SKM-1 (cell line): Measurements from ENCODE around the gene SMIM8.

Experiments
- DNase-seq: peaks from one replicate; lab custom pipeline; 2025; ENCODE audit not compliant: unreplicated experiment; lab: John Stamatoyannopoulos, UW

The SMIM8 gene

DNA sequence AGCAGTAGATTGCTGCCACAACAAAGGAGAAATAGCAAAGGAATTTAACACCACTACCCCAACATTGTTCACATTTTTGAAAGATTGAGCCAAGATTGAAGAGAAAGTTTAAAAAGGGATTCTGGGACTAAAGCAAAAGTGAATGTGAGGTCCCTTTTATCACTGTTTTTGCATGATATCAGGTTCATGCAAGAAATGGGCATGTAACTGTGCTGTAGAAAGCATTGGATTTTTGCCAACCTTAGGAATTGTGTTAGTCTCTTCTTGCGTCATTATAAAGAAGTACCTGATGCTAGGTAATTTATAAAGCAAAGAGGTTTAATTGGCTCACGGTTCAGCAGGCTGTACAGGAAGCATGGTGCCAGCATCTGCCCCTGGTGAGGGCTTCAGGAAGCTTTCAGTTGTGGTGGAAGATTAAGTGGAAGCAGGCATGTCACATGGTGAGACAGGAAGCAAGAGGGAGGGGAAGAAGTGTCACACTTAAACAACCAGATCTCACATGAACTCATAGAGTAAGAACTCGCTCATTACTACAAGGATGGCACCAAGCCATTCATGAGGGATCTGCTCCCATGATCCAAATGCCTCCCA, 11.3 kb downstream of the SMIM8 start:
- no peak for DNase-seq

DNA sequence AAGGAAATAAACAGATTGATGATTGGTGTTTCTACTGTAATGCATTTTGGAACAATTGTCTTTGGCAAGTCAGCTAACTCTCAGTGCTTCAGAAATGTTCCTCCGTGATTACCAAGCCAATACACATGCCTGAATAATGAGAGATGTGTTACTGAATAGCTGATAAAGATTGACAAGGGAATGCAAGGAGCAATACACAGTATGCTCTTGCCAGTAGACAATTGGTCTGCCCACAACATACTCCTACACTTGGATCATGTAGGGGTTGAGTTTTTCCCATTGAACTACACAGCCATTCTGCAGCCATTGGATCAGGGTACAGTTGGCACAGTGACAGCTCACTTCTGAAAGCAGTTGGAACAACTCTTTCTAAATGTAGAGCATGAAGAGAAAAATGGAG, 12.3 kb downstream of the SMIM8 start:
- no peak for DNase-seq

DNA sequence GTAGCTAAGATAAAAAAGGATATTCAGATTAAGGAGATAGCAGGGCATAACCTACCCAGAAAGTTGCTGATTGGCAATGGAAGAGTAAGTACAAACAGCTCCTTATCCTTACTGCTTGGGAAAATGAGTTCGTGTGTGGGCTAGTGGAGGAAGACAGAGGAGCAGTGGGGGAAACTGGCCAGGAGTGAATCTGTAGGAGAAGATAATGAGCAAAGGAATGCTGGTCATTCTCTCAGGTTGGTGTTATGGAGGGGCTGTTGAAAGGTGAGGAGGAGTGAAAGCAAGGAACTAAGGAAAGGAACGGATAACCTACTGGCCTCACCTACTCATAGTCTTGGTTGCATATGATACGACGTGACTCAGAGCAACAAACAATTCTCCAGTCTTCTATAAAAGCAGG, 14.0 kb downstream of the SMIM8 start:
- no peak for DNase-seq

DNA sequence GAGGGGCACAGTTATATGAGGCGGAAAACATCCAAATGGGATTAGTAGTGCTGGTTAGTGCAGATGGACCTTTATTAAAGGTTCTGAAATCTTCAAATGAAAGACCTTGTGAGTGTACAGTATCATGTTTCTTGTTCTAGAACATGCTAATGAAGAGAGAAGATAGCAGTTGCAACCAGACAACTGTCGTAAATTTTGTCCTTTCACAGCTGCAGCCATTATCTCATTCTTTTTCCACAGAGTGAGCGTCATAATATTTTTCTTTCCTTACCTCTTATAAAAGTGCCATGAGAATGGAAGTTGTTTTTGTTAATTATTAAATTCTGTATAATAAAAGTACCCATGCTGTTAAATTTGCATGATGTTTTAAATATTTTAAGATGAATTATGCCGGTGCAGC, 17.8 kb downstream of the SMIM8 start:
- DNase-seq = no peak

DNA sequence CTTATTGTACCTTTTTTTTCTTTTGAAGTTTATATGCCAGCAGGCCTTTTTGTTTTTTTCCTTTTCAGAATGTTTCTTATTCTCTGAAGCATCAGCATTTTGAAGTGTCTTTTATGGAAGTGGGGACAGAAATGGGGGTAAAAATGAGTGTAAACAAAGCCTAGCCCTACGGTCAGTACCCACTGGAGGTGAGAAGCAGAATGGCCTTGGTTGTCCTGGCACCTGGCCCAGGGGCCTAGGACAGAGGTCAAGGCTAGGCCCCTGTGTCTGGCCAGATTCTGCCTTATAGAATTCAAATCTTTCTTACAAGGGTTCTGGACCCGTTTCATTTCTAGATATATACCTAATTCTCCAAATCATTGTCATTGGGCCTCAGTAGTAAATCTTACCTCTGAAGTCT, 18.8 kb downstream of the SMIM8 start:
- no peak for DNase-seq

DNA sequence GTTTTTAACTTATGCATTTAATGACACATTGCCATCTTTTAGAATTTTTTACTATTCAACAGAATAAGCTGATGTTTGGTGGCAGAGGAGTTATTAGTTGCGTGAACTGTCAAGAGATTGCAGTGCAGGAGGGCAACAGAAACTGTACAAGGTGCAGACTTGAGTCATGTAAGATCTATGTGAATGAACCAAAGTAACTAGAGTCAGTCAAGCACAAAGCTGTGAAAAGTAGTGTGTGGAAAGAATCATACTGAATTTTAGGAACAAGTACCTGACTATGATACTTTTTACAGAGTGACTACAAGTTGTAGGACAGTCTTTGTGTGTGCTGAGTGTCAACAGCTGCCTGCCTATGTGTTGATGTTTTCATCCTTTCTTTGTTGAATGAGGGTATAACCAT, 19.5 kb downstream of the SMIM8 start:
- DNase-seq = no peak

DNA sequence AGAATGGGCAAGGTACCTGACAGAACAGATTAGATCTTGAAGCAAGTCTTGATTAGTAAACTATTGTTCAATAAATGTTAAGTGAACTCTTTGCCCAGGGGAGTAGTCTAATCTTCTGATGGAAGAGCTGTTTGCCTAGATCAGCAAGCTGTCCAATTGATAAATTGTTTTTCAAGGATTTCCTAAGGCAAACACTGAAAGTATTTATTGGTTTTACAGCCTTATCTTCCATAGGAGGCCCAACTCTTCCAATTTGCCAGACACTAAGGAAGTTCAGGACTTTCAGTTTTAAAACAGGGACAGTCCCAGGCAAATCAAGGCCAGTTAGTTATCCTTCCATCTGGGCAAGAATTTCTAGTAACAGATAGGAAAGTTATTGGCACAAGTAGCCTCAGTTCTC, 20.4 kb downstream of the SMIM8 start:
- DNase-seq = no peak

DNA sequence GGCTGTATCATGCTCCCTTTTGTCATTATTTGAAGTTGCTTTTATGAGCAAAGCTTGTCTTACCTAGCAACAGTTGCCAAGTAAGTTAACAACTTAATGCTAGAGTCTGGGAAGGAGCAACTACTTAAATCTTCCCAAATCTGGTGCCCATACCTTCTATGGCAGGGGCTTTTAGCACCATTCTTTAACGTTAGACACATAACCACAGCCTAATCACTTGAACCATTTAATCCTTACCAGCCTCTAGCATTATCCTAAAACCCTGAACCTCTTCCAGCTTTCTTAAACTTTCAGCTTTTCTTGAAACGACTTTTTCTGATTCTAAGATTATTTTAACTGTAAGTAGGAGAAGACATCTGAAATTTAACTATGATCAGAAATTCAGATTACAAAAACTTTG, 22.3 kb downstream of the SMIM8 start, which contains the start of gene C6orf163:
Gene C6orf163 (plus strand): TSS at position 83 of the 400 bp plus-strand sequence. CDS start 287 bp downstream, at position 370.
- no peak for DNase-seq

DNA sequence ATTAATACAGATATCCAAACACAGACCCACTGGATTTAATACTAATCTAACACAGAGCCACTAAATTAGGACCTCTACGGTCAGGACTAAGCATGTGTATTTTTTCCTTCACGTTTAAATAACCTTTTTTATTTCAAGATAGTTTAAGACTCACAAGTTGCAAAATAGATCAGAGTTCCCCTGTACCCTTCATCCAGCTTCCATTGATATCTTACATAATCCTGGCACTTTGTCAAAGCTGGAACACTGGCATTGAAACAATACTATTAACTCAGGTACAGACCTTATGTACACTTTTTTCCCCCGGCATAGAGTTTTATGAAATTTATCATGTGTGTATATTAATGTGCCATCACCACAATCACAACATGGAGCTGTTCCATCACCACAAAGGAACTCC, 24.3 kb downstream of the SMIM8 start:
- DNase-seq = no peak

DNA sequence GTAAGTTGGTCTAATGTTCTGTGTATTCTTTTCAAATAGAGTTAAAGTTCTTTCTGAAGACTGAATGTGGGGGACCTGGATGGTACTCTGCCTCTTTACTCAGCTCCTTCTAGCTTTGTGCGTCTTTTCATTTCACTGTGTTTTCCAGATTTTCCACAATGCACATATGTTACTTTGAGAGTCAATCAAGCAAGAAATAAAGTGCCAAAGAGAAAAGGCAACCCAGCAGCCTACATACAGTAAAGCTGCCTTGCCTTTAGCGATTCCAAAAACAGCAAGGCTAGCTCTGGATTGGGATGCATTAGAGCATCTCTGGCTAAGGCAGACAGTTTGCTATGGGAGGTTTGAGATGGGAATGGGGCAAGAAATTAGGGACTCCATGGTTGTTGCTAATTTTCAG, 27.5 kb downstream of the SMIM8 start:
- DNase-seq = no peak

DNA sequence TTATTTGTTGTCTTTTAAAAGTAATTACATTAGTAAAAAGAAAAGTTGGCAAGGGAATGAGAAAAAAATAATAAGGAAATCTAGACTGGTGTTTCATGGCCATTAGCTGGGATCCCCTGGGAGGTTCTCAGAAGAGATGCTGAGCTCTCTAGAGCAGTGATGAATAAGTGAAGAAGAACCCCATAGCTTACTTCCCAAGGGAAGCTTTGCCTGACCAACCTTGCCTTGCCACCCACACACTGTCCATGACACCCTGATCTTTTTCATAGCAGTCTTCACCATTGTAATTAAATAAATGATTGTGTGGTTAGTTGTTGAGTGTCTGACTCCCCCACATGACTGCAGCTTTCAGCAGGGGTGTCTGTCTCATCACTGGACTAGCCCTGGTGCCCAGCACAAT, 28.1 kb downstream of the SMIM8 start:
- DNase-seq = no peak

DNA sequence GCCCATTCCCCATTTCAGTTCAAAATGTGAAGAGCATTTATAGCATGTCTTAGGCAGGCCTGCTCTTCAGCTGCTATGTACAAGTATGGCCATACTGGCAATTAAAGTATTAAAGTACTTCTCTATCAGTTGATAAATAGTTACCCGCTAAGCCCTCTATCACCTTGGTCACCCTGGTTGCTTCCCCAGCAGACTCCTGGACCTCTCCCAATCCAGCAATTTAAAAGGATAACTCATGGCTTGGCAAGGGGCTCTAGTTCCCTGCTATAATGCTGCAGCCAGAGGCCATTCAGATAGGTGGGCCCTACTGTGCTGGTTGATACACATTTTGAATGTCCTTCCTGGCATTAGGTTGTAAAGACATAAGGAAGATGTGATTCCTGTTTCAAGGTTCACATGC, 29.2 kb downstream of the SMIM8 start:
- DNase-seq = no peak

DNA sequence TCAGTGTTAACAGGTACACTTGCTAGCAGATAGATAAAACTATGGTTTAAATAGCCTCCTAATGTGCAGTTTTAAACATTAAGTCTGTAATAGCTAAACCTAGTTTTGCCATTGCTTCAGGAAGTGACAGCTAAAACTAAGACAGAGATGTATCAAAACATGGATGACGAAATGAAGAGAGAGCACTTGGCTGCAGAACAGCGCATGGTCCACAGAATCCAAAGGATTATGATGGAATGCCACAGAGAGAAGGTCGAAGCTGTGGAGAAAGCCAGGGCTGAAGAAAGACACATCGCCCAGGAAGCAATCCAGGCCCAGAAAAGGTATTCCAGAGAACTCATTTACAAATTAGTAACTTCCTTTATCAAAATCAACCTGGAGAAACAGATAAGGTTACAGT, 33.8 kb downstream of the SMIM8 start:
- DNase-seq = no peak

DNA sequence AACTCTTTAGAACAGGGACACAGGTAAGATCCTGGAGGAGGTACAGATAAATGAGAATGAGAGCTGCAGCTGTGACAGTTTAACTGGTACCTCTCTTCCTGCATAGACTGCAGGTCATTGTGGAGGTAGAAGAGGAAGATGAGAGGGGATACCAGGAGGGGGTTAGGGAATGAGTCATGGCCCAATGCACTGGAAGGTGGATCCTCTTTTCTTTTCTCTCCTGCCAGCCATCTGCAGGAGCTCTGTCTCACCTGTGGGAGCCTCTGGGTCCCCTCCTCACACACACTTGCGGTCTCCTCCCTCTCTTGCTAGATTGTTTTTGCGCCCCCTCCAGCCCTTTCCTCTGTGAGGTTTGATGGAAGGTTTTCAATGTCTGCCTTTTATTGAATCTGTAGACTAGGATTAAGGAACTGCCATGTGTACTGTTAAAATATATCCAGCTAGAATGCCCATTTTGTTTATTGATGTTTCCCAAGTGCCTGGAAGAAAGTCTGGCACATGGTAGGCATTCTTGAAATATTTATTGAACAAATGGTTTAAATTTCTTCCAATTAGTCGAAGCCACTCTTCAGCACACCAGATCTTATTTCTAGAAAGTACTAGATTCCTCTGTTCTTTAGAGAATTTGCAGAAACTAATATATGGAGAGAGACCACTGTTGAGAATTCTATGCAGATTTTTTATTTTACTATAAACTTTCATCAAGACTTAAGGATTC, 35.2 kb downstream of the SMIM8 start:
- no peak for DNase-seq

DNA sequence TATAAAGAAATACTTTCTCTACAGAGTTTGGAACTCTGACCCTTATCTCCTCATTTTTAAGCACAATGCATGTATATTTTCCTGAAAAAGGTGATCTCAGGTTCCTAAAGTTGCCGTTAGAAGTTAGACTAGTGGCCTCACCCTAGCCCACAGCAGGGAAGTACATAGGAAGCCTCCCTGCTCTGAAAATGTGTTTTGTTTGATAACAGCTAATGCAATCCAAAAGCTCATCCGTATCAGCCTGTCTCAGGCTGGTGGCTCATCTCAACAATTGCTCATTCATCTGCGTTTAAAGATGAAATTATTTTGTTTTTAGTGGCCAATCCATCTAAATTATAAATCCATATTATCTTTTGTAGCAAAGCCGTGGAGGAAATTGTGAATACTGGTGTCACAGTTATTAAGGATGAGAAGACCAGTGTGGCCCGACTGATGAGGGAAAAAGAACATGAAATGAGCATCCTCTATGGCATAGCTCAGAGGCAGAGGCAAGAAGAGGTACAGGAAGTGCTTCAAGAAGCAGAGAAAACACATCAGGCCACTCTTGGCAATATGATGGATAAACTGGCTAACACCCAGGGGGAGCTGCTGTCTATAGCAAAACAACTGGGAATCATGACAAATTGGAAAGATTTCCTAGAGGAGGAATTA, 42.3 kb downstream of the SMIM8 start:
- no peak for DNase-seq

DNA sequence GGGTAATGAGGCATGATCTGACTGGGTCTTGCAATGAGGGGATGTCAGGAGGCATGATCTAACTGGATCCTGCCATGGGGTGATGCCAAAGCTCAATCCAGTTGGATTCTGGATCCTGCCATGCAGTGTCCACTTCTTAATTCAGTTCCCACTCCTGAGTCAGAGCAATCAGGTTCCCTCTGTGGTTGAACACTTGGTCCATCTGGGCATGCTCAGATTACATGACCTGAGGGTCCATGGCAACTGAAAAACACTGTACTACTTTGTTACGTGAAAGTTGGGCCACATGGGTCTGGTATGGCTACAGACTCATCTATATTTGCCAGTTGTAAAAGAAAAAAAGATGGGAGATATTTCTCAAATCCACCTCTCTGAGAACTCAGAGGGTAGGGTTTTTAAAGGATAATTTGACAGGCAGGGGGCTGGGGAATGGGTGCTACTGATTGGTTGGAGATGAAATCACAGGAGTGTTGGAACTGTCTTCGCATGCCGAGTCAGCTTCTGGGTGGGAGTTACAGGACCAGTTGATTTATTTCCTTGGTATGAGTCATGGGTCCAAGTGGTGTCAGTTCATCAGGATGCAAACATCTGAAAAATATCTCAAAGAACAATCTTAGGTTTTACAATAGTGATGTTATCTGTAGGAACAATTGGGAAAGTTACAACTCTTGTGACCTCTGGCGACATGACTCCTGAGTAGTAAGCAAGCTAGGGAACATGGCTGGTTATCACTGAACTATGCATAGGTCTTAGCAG, 43.9 kb downstream of the SMIM8 start:
- no peak for DNase-seq

DNA sequence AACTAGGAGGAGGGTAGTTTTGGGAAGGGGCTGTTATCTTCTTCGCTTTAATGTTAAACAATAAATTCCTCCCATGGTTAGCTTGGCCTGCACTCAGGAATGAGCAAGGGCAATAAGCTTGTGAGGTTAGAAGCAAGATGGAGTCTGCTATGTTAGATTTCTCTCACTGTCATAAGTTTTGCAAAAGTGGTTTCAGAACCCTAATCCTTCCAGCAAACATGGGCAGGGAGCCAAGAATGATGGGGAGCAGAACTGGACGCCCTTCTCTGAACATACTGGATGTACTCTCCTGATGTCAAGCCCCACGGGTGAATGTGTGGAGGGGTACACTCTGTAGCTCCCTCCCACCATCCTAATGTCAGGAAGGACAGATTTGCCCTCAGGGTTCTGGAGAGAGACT, 44.5 kb downstream of the SMIM8 start:
- DNase-seq = no peak

DNA sequence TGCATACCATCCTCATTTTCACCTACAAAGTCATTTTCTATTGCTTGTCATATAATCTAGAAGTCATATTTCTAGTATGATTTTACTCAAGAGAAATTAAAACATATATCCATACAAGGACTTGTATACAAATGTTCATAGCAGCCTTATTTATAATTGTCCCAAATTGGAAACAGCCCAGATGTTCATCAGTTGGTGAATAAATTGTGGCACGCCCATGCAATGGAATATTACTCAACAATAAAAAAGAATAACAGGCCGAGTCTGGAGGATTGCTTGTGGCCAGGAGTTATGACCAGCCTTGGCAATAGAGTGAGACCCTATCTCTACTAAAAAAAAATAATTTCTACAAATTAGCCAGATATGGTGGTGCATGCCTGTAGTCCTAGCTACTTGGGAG, 51.0 kb downstream of the SMIM8 start:
- no peak for DNase-seq

DNA sequence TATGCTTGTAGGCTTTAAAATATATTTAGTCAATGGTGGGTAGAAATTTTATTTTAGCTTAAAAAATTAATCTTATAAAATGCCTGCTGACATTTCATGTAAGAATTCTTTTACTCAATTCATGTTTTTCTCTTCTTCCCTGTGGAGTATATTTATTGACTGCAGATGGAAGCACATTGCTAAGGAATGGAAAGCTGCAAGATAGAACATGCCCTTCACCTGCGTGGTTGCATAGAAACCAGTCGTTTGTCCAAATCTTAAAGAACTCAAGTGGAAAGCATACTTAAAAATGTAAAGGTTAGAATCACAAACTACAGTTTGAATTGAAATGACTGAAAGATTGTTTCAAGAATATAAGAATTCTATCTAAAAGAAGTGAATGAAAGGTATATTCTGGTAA, 52.9 kb downstream of the SMIM8 start:
- no peak for DNase-seq

DNA sequence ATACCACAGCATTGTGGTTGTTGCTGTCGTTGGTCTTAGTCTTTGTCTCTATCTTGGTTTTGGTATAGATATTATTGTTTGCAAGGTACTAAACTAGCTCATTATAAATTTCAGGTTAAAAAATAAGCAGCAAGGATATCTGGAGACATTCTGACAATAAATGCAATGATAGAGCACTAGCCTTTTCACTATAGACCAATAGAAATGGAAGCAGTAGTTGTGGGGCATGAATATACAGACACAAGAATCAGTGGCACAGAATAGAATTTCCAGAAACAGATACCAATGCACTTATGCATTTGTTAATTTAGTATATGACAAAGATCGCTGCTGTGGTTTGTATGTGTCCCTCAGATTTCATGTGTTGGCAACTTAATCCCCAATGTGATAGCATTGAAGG, 54.3 kb downstream of the SMIM8 start:
- no peak for DNase-seq

DNA sequence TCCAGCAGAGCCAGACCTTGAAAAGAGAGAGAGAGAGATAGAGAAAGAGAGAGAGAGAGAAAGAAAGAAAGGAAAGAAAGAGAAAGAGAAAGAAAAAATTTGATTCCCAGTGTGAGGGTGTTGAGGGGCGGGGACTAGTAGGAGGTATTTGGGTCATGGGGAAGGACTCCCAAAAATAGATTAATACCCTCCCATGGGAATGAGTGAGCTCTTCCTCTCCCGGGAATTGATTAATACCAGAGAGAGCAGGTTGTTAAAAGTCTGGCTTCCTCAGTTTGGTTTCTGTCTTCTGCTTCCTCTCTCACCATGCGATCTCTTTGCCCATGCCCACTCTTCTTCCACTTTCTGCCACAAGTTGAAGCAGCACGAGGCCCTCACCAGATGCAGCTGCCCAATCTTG, 56.6 kb downstream of the SMIM8 start:
- no peak for DNase-seq

DNA sequence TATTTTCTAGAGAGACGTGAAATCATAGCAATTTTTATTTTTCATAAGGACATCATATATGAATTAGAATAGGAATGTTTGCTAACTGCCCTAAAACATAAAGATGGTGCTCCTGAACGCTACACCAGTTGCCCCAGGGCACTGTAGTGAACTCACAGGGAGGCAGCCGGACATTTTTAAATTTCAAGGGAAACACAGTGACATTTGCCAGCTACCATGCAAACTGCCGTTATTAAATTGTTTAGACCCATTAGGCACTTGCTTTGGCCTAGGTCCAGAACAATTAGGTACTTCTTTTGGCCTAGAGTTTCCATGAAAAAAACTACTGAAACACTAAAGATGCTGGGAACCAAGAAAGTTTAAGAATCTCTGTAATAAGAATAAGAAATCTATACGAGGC, 60.5 kb downstream of the SMIM8 start:
- DNase-seq = no peak
